SJCRH30 (cell line): ENCODE measurements around the gene SERINC3. TPM values are rescaled to one million over a fixed set of nuclear protein-coding genes. Genes with fewer than 3 reads are reported as not detected.
"Not testable (repeated sequence)": the region's sequence is repeated elsewhere in the genome, so short reads cannot be mapped to it uniquely, and the experiment has no call there.

Experiments
- DNase-seq, 2 experiments: peaks; one replicate each; pipeline ENCODE4 v3.0.0-alpha.2; 2015 to 2020
- H3K27ac ChIP-seq: fragments of 250-450 bp; sonication (Bioruptor Pico); 2 replicates; pipeline ENCODE4 v1.5.1; 2020; ENCODE audit warnings: mild to moderate bottlenecking, moderate library complexity
- H3K27me3 ChIP-seq: fragments of 250-450 bp; sonication (Bioruptor Pico); 2 replicates; pipeline ENCODE4 v1.5.1; 2020; ENCODE audit warnings: mild to moderate bottlenecking, moderate library complexity
- H3K36me3 ChIP-seq: fragments of 250-450 bp; sonication (Bioruptor Pico); 2 replicates; pipeline ENCODE4 v1.5.1; 2020; ENCODE audit warnings: mild to moderate bottlenecking, moderate library complexity
- H3K4me1 ChIP-seq: fragments of 250-450 bp; sonication (Bioruptor Pico); 2 replicates; pipeline ENCODE4 v1.5.1; 2020; ENCODE audit warnings: mild to moderate bottlenecking, moderate library complexity
- H3K4me3 ChIP-seq: fragments of 250-450 bp; sonication (Bioruptor Pico); 2 replicates; pipeline ENCODE4 v1.5.1; 2020; ENCODE audit warnings: mild to moderate bottlenecking, moderate library complexity
- H3K9me3 ChIP-seq: fragments of 250-450 bp; sonication (Bioruptor Pico); replicated peaks from 2 replicates; pipeline ENCODE4 v1.5.1; 2020; ENCODE audit warnings: mild to moderate bottlenecking, moderate library complexity
- total RNA-seq: library from RNA; depleted of rRNA; stranded (reverse); fragments of >200 nt; shearing (Covaris generic); gene quantifications from 2 replicates; pipeline ENCODE4 v1.2.3, GENCODE V29; 2014; rRNA removed

Gene SERINC3
- 48.4 and 50.7 TPM in 2 replicates for total RNA-seq

- peak within 1 kb of the TSS; percentile 48 for H3K27ac ChIP-seq
- no peaks in the 10 kb centered on the region for H3K9me3 ChIP-seq
- DNase-seq = peak; percentile 93 to 95
- no peaks in the 10 kb centered on the region for H3K36me3 ChIP-seq
- no peaks in the 10 kb centered on the region for H3K4me1 ChIP-seq
- H3K4me3 ChIP-seq = peak within 1 kb of the TSS; percentile 78
- H3K27me3 ChIP-seq = no peaks in the 10 kb centered on the region
These were observed at the start of gene SERINC3 for GRCh38 chr20:44521484-44522481. Gene SERINC3, minus strand, starts transcription at chr20:44522070. Its CDS starts 119 bp downstream, at chr20:44521951.

- H3K9me3 ChIP-seq = no peaks in the 10 kb centered on the region
- no peak overlapping the region for H3K27ac ChIP-seq
- peaks cover 3% of the 10 kb centered on the region for H3K4me1 ChIP-seq
- no peak overlapping the region for H3K4me3 ChIP-seq
- no peaks in the 10 kb centered on the region for H3K36me3 ChIP-seq
- DNase-seq = no peak
- H3K27me3 ChIP-seq = peaks cover 7% of the 10 kb centered on the region; the same call in 1 of the 2 replicates
These were observed 49.6 kb upstream of the SERINC3 start for GRCh38 chr20:44571362-44571988.

DNA sequence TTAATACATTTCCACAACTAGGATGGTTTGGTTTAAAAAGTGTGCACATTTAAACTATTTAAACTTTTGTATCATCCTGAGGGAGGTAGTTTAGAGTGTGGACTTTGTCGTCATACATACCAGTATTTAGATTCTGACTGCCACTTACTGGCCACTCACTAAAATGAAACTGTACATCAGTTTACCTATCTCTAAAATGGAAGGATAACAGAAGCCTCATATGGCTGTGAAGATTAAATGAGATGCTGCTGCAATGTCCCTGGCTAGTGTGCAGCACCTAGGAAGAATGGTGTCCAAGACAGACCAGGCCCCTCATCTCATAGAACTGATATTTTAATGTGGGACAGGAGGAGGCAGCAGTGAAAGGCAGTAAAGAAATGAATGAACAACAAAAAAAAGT is 48.5 kb upstream of the SERINC3 start:
- H3K27me3 ChIP-seq = peaks cover 10% of the 10 kb centered on the region; the same call in 1 of the 2 replicates
- no peak overlapping the region for H3K27ac ChIP-seq
- H3K4me3 ChIP-seq = no peak overlapping the region
- no peaks in the 10 kb centered on the region for H3K9me3 ChIP-seq
- no peaks in the 10 kb centered on the region for H3K36me3 ChIP-seq
- no peak for DNase-seq
- no peaks in the 10 kb centered on the region; the same call in 1 of the 2 replicates for H3K4me1 ChIP-seq

DNA sequence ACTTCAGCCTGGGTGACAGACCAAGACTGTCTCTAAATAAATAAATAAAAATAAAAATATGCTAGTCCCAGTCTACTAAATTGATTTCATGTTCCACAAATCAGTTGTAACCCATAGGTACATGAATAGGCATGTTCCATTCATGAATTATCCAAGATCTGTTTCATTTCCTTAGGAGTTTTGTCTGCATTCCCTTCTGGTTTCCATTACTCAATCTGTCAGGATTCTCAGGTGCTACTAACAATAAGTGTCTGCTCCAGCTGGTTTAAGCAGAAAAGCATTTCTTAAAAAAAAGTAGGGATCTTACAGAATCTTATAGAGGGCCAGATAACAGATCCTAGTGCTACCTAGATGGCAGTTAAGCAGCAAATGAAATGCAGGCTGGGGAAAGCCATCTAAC is 44.9 kb upstream of the SERINC3 start:
- Histone ChIP-seq H3K4me1 (no peaks in the 10 kb centered on the region), H3K27ac (no peak overlapping the region), H3K27me3 (peaks cover 10% of the 10 kb centered on the region; the same call in 1 of the 2 replicates), H3K36me3 (no peaks in the 10 kb centered on the region), H3K9me3 (no peaks in the 10 kb centered on the region), H3K4me3 (no peak overlapping the region)
- no peak for DNase-seq

DNA sequence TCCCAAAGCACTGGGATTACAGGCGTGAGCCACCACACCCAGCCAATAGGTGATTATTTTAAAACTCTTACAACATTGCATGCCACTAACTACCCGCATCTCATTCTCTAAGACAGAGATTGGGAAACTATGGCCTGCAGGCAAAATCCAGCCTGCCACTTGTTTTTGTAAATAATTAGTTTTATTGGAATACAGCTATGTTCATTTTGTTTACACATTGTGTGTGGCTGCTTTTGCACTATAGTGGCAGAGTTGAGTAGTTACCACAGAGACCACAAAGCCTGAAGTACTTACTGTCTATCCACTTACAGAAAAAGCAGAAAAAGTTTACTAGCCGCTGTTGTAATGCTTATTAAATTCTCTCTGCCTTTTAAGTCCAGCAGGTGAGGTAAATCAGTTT is 44.1 kb upstream of the SERINC3 start:
- H3K4me1 ChIP-seq = no peaks in the 10 kb centered on the region
- no peak overlapping the region for H3K4me3 ChIP-seq
- DNase-seq = no peak
- no peaks in the 10 kb centered on the region for H3K9me3 ChIP-seq
- H3K36me3 ChIP-seq = no peaks in the 10 kb centered on the region
- H3K27ac ChIP-seq = no peak overlapping the region
- H3K27me3 ChIP-seq = peaks cover 10% of the 10 kb centered on the region; the same call in 1 of the 2 replicates

GRCh38 chr20:44561876-44562275 is 40.0 kb upstream of the SERINC3 start:
- Histone ChIP-seq H3K27me3 (peaks cover 3% of the 10 kb centered on the region; the same call in 1 of the 2 replicates), H3K4me1 (no peaks in the 10 kb centered on the region), H3K4me3 (no peak overlapping the region), H3K36me3 (no peaks in the 10 kb centered on the region), H3K9me3 (no peaks in the 10 kb centered on the region), H3K27ac (no peak overlapping the region)
- no peak for DNase-seq

DNA sequence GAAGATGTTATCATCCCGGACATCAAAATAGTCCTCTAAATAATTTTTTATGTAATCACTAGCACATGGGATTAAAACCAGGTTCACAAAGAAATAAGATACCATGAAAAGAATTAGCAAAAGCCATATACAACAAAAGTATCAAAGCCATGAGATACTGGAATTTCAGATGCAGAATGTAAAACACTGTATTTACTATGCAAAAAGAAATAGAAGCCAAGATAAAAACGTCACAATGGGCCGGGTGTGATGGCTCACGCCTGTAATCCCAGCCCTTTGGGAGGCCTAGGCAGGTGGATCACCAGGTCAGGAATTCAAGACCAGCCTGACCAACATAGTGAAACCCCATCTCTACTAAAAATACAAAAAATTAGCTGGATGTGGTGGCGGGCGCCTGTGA is 38.9 kb upstream of the SERINC3 start:
- DNase-seq, H3K27me3 ChIP-seq, H3K4me1 ChIP-seq, H3K36me3 ChIP-seq, H3K4me3 ChIP-seq, H3K27ac ChIP-seq, H3K9me3 ChIP-seq: not testable (repeated sequence)

GRCh38 chr20:44560229-44560628 is 38.4 kb upstream of the SERINC3 start:
- Histone ChIP-seq H3K4me1 (no peaks in the 10 kb centered on the region), H3K4me3 (no peak overlapping the region), H3K9me3 (no peaks in the 10 kb centered on the region), H3K27ac (no peak overlapping the region), H3K27me3 (no peaks in the 10 kb centered on the region; the same call in 1 of the 2 replicates), H3K36me3 (no peaks in the 10 kb centered on the region)
- DNase-seq = no peak

DNA sequence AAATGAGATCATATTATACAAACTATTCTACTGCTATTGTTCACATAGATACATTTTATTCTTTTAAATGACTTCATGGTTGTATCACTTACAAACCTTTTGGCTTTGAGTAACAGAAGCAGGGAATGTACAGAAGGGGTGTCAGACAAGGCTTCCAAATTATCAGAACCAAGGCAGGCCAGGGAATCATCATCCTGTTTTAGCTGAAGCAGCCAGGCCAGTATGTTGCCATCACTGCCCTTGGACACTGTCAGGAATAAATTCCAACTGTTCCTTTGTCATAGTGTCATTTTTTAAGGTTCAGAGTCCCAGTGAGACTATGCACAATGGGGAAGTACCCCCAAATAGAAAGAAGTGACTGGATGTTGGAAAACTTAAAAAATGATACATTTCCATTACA is 37.4 kb upstream of the SERINC3 start:
- Histone ChIP-seq H3K27me3 (no peaks in the 10 kb centered on the region; the same call in 1 of the 2 replicates), H3K9me3 (no peaks in the 10 kb centered on the region), H3K36me3 (no peaks in the 10 kb centered on the region), H3K27ac (no peak overlapping the region), H3K4me3 (no peak overlapping the region), H3K4me1 (no peaks in the 10 kb centered on the region)
- no peak for DNase-seq

DNA sequence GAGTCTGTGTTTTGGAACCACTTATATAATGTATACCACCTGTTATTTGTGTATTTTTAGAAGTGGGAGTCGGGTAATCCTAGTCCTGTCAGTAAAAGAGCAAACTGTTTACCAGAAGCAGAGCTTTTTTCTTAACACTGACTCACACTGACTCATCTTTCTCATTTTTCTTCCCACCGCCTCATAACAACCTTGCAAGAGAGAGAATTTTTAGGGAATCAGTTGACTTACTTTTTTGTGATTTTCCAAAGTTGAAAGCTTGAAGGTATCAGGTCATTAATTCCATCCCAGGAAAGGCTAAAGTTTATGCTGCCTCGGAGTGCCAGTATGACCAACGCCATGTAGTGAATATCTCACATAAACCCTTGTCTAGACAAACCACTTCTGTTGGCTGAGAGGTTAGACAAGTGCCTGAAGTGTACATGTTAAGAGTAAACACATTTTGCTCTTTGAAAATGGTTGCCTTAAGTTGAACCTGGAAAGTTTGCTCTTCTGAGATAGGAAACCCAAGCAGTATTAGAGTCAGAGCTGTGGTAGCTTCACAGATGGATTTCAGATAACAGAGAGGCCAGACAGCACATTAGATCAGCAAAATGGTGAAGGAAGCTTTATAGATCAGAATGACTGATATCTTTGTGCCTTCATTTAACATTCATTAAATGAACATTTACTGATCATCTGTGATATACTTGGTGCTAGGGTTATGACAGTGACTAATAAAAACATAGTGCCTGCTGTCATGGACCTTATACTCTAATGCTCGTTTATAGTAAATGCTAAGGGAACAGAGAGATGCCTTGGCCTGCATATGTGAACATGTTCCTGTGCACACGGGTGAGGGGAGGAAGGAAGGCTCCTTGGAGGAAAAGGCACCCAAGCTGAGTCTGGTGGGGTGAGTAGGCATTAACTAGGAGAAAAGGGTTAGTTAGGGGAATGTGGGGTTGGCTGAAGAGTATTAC is 31.4 kb upstream of the SERINC3 start:
- no peak overlapping the region for H3K27ac ChIP-seq
- H3K27me3 ChIP-seq = peaks cover 4% of the 10 kb centered on the region; the same call in 1 of the 2 replicates
- peak in 1 of 2 experiments; percentile 46 for DNase-seq
- no peak overlapping the region for H3K4me3 ChIP-seq
- H3K36me3 ChIP-seq = no peaks in the 10 kb centered on the region
- H3K9me3 ChIP-seq = no peaks in the 10 kb centered on the region
- peaks cover 17% of the 10 kb centered on the region; the same call in 1 of the 2 replicates for H3K4me1 ChIP-seq

DNA sequence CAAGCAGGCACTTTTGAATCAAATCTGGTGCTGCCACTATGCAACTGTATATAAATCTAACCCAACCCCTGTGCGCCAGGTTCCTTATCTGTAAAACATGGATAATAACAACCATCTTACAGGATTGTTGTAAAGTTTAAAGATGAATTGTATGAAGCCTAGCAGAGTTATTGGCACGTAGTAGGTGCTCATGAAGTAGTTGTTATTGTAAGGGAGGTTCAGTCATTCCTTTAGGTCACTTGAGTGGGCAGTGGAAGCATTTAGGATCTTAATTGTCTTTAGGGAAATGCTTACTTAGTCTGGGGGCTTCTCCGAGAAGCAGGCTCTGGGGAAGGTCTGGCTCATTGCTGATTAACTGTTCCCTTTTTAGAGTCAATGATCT is 30.7 kb upstream of the SERINC3 start:
- no peaks in the 10 kb centered on the region for H3K9me3 ChIP-seq
- H3K4me1 ChIP-seq = peaks cover 17% of the 10 kb centered on the region; the same call in 1 of the 2 replicates
- peaks cover 5% of the 10 kb centered on the region; the same call in 1 of the 2 replicates for H3K27me3 ChIP-seq
- H3K27ac ChIP-seq = no peak overlapping the region
- no peaks in the 10 kb centered on the region for H3K36me3 ChIP-seq
- no peak overlapping the region for H3K4me3 ChIP-seq
- no peak for DNase-seq

- peaks cover 17% of the 10 kb centered on the region; the same call in 1 of the 2 replicates for H3K4me1 ChIP-seq
- H3K36me3 ChIP-seq = no peaks in the 10 kb centered on the region
- H3K27ac ChIP-seq = no peak overlapping the region
- H3K4me3 ChIP-seq = no peak overlapping the region
- peaks cover 10% of the 10 kb centered on the region; the same call in 1 of the 2 replicates for H3K27me3 ChIP-seq
- no peak for DNase-seq
- no peaks in the 10 kb centered on the region for H3K9me3 ChIP-seq
These were observed 30.2 kb upstream of the SERINC3 start for GRCh38 chr20:44552050-44552449.

- no peak overlapping the region for H3K27ac ChIP-seq
- H3K4me1 ChIP-seq = peaks cover 17% of the 10 kb centered on the region; the same call in 1 of the 2 replicates
- H3K27me3 ChIP-seq = peaks cover 26% of the 10 kb centered on the region
- no peaks in the 10 kb centered on the region for H3K36me3 ChIP-seq
- DNase-seq = no peak
- no peaks in the 10 kb centered on the region for H3K9me3 ChIP-seq
- H3K4me3 ChIP-seq = no peak overlapping the region
These were observed 27.3 kb upstream of the SERINC3 start for GRCh38 chr20:44549123-44549522.

DNA sequence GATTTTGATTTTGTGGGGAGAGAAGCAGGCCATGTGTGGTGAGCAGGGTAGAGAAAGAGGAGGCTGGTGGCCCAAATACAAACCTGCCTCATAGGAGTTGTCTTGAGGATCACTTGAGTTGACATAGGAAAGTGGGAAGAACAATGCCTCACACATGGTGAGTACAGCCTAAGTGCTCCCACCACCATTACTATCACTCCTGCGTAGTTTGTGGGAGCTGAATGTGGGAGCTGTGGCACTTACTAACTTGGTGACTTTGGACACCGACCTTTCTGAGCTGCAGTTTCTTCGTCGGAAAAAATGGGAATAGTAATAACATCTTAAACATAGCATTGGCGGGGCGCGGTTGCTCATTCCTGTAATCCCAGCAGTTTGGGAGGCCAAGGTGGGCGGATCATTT is 25.5 kb upstream of the SERINC3 start:
- Histone ChIP-seq H3K36me3 (no peaks in the 10 kb centered on the region), H3K4me1 (peaks cover 4% of the 10 kb centered on the region; the same call in 1 of the 2 replicates), H3K27ac (no peak overlapping the region), H3K9me3 (no peaks in the 10 kb centered on the region), H3K4me3 (no peak overlapping the region), H3K27me3 (peaks cover 34% of the 10 kb centered on the region)
- DNase-seq = no peak
